Activated naive CD4-positive, alpha-beta T cell treated with Interleukin-2 at 50 U/mL for 16 hours (primary cell): ENCODE measurements around the gene PPP1R12B.

Experiments used
- DNase-seq: peaks from one replicate; pipeline ENCODE4 v3.0.0-alpha.2; 2020

The PPP1R12B gene

GRCh38 chr1:202639500-202639899 lies 291.0 kb downstream of the PPP1R12B start:
- no peak for DNase-seq

- DNase-seq = no peak
These were observed 293.7 kb downstream of the PPP1R12B start for GRCh38 chr1:202642212-202642611.
